Measurements from ENCODE around the gene AP1B1.

Gene AP1B1

GRCh38 chr22:29300807-29301601 is 87.4 kb downstream of the AP1B1 start:
- DNase-seq (ENCODE audit: low read depth in 2 of 2): no peak

- DNase-seq (ENCODE audit: low read depth in 2 of 2): no peak
Measured at GRCh38 chr22:29300467-29300806, 87.9 kb downstream of the AP1B1 start.

GRCh38 chr22:29299136-29299900 is 89.1 kb downstream of the AP1B1 start:
- DNase-seq (ENCODE audit: low read depth in 2 of 2): no peak

- DNase-seq (ENCODE audit: low read depth in 2 of 2): no peak
Measured at GRCh38 chr22:29298641-29299040, 89.7 kb downstream of the AP1B1 start.

GRCh38 chr22:29292379-29292778 is 96.0 kb downstream of the AP1B1 start:
- no peak for DNase-seq (ENCODE audit: low read depth in 2 of 2)

- no peak for DNase-seq (ENCODE audit: low read depth in 2 of 2)
Measured at GRCh38 chr22:29291215-29291614, 97.2 kb downstream of the AP1B1 start.

GRCh38 chr22:29290061-29290460 is 98.3 kb downstream of the AP1B1 start:
- DNase-seq (ENCODE audit: low read depth in 2 of 2): no peak

GRCh38 chr22:29288837-29289236 is 99.5 kb downstream of the AP1B1 start:
- DNase-seq (ENCODE audit: low read depth in 2 of 2): no peak

- no peak for DNase-seq (ENCODE audit: low read depth in 2 of 2)
Measured at GRCh38 chr22:29284196-29284595, 104.2 kb downstream of the AP1B1 start.

GRCh38 chr22:29277927-29278326 is 110.4 kb downstream of the AP1B1 start:
- no peak for DNase-seq (ENCODE audit: low read depth in 2 of 2)

Data from stimulated activated CD8-positive, alpha-beta memory T cell treated with anti-CD3 and anti-CD28 coated beads, Interleukin-2, amount 100 ng/mL, for 48 hours (primary cell).